MG63 (cell line): Measurements from ENCODE around the gene UGT1A1. TPM values are rescaled to one million over a fixed set of nuclear protein-coding genes. Genes with fewer than 3 reads are reported as not detected.
"Not testable (repeated sequence)": the region's sequence is repeated elsewhere in the genome, so short reads cannot be mapped to it uniquely, and the experiment has no call there.

Experiments
- DNase-seq: peaks from one replicate; pipeline ENCODE4 v3.0.0-alpha.2; 2020
- H3K27me3 ChIP-seq: fragments of 250-450 bp; sonication (Bioruptor Pico); 2 replicates; pipeline ENCODE4 v1.5.1; 2020; ENCODE audit warnings: mild to moderate bottlenecking, moderate library complexity
- H3K36me3 ChIP-seq: fragments of 250-450 bp; sonication (Bioruptor Pico); 2 replicates; pipeline ENCODE4 v1.5.1; 2020; ENCODE audit warnings: mild to moderate bottlenecking, moderate library complexity
- H3K4me3 ChIP-seq: fragments of 250-450 bp; sonication (Bioruptor Pico); 2 replicates; pipeline ENCODE4 v1.5.1; 2020; ENCODE audit warnings: mild to moderate bottlenecking, moderate library complexity
- H3K9me3 ChIP-seq: fragments of 250-450 bp; sonication (Bioruptor Pico); 2 replicates; pipeline ENCODE4 v1.5.1; 2020; ENCODE audit warnings: mild to moderate bottlenecking, moderate library complexity
- total RNA-seq: library from RNA; depleted of rRNA; stranded (reverse); fragments of >200 nt; shearing (Covaris generic); gene quantifications from 2 replicates; pipeline ENCODE4 v1.2.3, GENCODE V29; 2014; ENCODE audit warnings: low replicate concordance

The UGT1A1 gene
- total RNA-seq, 1 experiment from 2014 or later = not detected

DNA sequence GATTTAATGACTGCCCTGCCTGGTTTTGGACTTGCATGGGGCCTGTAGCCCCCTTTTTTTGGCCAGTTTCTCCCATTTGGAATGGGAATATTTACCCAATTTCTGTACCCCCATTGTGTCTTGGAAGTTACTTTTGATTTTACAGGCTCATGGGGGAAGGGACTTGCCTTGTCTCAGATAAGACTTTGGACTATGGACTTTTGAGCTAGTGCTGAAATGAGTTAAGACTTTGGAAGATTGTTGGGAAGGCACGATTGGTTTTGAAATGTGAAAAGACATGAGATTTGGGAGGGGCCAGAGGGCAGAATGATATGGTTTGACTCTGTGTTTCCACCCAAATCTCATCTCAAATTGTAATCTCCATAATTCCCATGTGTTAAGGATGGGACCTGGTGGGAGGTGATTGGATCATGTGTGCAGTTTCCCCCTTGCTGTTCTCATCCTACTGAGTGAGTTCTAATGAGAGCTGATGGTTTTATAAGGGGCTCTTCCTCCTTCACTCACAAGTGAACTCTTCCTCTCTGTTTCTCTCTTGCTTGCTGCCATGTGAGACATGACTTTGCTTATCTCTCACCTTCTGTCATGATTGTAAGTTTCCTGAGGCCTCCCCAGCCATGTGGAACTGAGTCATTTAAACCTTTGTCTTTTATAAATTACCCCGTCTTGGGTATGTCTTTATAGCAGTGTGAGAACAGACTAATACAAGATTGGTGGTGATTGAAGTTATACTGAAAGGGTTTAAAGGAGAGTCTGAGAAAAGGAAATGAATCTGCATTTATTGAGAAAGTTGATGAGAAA, 8.7 kb upstream of the UGT1A1 start:
- DNase-seq, H3K36me3 ChIP-seq: not testable (repeated sequence)

DNA sequence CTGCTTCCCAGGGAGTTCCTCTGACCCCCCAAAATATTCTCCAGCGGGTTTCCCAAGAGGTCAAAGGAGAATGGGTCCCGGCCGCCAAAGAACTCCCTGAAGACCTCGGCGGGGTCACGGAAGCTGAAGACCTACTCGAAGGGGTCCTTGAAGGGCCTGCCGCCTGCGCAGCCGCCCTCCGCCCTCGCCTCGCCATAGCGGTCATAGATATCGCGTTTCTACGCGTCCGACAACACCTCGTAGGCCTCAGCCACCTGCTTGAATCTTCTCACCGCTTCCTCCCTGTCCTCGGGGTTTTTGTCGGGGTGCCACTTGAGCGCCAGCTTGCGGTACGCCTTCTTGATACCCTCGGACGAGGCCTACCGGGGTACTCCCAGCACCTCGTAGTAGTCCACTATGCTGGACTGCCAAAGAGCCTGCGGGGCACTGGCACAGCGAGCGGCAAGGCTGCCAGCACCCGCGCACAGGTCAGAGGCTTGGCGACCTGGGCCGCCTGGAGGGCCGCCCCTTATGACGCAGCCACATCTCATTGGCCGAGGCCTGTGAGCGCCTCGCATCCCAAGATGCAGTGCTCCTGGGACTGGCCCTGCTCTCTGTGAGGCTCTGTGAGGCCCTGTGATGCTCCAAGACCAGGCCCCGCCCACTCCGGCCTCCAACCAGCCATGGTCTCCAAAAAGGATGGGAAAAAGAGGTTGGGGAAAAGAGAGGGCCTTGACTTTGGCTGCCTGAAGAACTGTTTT, 5.0 kb upstream of the UGT1A1 start:
- H3K27me3 ChIP-seq = no peaks in the 10 kb centered on the region
- no peak overlapping the region for H3K4me3 ChIP-seq
- H3K9me3 ChIP-seq = peaks cover 14% of the 10 kb centered on the region
- H3K36me3 ChIP-seq = no peaks in the 10 kb centered on the region
- no peak for DNase-seq

More for the DNA sequence above, 8.7 kb upstream of the UGT1A1 start:
- not testable (repeated sequence) for H3K27me3 ChIP-seq, H3K4me3 ChIP-seq
- peaks cover 14% of the 10 kb centered on the region for H3K9me3 ChIP-seq

DNA sequence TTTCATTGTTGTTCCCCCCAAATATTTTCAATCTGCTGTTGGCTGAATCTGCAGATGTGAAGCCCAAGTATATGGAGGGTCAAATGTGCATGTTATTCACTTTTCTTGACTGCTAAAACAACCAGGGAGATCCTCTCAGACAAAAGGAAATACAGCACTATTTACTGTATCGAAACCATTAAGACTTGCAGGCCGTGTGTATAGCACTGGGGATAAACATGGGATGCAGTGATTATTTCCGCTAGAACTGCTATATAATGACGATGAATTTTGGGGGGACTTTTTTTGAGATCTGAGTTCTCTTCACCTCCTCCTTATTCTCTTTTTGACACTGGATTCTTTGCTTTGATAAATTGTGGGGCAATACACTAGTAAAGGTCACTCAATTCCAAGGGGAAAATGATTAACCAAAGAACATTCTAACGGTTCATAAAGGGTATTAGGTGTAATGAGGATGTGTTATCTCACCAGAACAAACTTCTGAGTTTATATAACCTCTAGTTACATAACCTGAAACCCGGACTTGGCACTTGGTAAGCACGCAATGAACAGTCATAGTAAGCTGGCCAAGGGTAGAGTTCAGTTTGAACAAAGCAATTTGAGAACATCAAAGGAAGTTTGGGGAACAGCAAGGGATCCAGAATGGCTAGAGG, 3.5 kb upstream of the UGT1A1 start:
- no peaks in the 10 kb centered on the region for H3K36me3 ChIP-seq
- DNase-seq = no peak

DNA sequence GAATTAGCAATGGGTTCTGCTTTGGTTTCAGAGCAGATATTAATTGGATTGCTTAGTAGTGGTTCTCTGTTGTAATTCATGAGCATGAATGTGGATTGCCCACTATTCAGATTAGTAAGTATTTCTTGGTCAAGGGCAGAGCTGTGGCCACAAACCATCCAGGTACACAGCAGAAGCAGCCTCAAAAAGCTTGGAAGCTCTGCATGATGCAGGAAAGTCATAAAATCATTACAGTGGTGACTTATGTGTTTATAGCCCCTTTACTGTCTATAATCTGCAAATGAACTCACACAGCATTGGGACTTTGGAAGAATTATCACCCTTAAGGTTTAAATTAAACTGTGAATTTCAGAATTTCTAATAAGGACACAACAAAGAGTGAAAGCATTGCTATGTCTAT, 1.9 kb upstream of the UGT1A1 start:
- H3K9me3 ChIP-seq = no peaks in the 10 kb centered on the region
- H3K36me3 ChIP-seq = no peaks in the 10 kb centered on the region
- no peak for DNase-seq
- H3K27me3 ChIP-seq = no peaks in the 10 kb centered on the region
- no peak overlapping the region for H3K4me3 ChIP-seq

More for the DNA sequence above, 3.5 kb upstream of the UGT1A1 start:
- H3K9me3 ChIP-seq = peaks cover 4% of the 10 kb centered on the region; the same call in 1 of the 2 replicates
- no peak overlapping the region for H3K4me3 ChIP-seq
- no peaks in the 10 kb centered on the region for H3K27me3 ChIP-seq

DNA sequence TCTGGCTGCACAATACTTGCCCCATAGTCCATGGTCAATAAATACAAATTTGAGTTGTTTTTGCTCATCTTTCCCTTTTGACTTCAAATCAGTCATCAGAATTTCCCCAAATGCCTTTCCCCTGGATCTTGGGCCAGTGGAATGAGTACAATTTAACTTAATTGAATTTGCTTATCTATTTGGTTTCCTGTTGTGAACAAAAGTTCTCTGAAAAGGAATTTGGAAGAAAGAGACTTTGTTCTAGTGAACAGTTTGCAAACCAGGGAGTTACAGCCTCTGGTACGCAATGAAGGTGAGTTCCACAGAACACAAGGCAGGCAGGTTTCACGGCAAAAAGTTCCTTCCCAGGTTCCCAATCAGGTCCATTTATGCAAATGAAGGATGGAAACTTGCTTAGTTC, 1.2 kb upstream of the UGT1A1 start:
- H3K9me3 ChIP-seq = no peaks in the 10 kb centered on the region
- H3K4me3 ChIP-seq = no peak overlapping the region
- DNase-seq = no peak
- no peaks in the 10 kb centered on the region for H3K27me3 ChIP-seq
- H3K36me3 ChIP-seq = no peaks in the 10 kb centered on the region

DNA sequence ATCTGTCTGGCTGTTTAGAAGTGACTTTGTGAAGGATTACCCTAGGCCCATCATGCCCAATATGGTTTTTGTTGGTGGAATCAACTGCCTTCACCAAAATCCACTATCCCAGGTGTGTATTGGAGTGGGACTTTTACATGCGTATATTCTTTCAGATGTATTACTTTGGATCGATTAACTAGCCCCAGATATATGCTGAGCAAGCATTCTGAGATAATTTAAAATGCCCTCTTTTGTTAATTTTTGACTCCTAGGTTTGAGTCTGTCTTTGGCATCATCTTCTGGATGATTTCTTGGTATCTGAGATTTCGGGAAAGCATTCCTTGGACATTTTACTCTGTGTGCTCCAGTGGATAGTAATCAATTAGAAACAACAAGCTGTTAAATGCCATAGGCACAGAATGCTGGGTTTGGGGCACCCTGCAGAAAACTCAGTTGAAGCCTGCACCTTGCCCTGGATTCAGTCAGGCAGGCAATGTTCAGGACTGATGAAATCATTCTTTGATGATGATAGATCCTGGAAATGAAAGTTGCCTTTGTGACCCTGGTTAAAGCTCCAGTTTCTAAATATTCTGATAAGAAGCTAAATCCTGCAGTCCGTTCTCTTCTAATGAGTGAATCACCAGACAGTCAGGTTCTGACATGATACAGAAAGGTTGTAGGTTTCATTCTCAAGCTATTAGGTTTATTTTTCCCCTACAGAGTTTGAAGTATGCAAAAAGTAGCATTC, 1.1 kb downstream of the UGT1A1 start:
- no peak overlapping the region for H3K4me3 ChIP-seq
- H3K36me3 ChIP-seq = no peaks in the 10 kb centered on the region
- no peak for DNase-seq
- no peaks in the 10 kb centered on the region for H3K27me3 ChIP-seq
- no peaks in the 10 kb centered on the region for H3K9me3 ChIP-seq

DNA sequence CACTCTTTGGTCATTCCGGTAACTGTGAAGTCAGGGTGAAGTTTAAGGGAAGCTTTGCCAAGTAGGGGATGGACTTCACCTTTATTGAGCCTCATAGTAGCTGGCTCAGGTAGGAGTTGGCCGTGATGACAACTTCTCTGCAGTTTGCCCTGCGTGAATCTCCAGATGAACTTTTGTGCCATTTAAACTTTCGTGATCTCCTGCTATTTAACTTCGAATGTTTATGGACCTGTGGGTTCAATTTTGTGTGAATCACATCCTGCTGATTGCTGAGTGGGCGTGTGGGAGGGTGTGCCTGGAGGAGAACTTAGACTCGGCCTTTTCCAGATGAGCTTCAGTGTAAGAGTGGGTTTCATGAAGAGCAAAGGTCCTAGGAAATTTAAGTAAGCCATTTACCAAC, 4.2 kb downstream of the UGT1A1 start:
- H3K4me3 ChIP-seq = no peak overlapping the region
- H3K9me3 ChIP-seq = no peaks in the 10 kb centered on the region
- H3K36me3 ChIP-seq = no peaks in the 10 kb centered on the region
- H3K27me3 ChIP-seq = no peaks in the 10 kb centered on the region
- peak; percentile 80 for DNase-seq

DNA sequence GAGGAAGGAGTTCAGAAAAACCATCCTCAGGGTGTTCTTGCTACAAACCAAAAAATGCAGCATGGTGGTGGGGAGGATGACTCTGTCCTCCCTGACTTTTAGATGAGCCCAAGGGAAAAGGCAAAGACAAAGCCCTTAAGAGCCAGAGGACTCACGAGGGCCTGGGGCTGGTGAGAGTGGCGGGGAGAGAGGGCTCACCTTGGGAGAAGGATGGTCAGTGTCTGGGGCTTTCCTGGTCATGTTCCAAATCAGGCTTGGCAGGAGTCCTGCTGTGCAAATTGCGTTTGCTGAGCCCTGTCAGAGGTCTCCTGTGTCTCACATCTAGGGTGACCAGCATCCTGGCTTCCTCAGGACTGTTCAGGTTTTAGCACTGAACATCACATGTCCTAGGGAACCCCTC, 4.7 kb downstream of the UGT1A1 start:
- no peak overlapping the region for H3K4me3 ChIP-seq
- no peaks in the 10 kb centered on the region for H3K36me3 ChIP-seq
- H3K27me3 ChIP-seq = no peaks in the 10 kb centered on the region
- no peaks in the 10 kb centered on the region for H3K9me3 ChIP-seq
- peak; percentile 25 for DNase-seq

DNA sequence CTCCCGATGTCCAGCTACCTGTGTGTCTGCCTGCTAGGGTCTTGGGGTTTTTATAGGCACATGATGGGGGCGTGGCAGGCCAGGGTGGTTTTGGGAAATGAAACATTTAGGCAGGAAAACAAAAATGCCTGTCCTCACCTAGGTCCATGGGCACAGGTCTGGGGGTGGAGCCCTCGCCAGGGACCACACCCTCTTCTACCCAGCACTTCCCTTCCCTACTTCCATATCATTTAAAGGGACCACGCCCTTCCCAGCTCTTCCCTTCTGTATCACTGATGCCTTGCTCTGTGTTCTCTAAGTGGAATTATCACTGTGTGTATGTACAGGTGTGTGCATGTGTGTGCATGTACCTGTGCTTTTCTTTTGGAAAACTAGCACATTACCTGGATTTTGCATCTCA, 6.3 kb downstream of the UGT1A1 start:
- H3K36me3 ChIP-seq = no peaks in the 10 kb centered on the region
- no peaks in the 10 kb centered on the region for H3K9me3 ChIP-seq
- DNase-seq = no peak
- no peak overlapping the region for H3K4me3 ChIP-seq
- no peaks in the 10 kb centered on the region for H3K27me3 ChIP-seq

DNA sequence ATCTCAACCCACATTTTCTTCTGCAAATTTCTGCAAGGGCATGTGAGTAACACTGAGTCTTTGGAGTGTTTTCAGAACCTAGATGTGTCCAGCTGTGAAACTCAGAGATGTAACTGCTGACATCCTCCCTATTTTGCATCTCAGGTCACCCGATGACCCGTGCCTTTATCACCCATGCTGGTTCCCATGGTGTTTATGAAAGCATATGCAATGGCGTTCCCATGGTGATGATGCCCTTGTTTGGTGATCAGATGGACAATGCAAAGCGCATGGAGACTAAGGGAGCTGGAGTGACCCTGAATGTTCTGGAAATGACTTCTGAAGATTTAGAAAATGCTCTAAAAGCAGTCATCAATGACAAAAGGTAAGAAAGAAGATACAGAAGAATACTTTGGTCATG, 8.0 kb downstream of the UGT1A1 start:
- H3K36me3 ChIP-seq = no peaks in the 10 kb centered on the region
- DNase-seq = no peak
- H3K27me3 ChIP-seq = no peaks in the 10 kb centered on the region
- no peaks in the 10 kb centered on the region for H3K9me3 ChIP-seq
- no peak overlapping the region for H3K4me3 ChIP-seq

DNA sequence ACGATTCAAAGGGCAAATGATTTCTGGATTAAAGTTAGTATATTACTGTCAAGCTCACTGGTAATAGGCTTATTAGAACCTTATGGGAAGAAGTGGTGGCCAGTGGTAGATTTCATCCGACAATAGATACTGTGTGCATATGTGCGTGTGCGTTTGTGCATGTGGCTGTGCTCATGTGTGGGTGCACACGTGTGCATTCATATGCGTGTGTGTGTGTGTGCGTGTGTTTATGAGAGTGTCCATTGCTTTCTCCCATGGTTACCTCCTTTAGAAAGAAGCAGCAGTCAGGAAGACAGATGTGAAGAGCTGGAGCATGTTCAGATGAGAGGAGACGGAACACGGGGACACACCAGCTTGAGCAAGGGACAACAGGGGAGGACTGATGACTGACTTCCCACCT, 9.2 kb downstream of the UGT1A1 start:
- no peak for DNase-seq

DNA sequence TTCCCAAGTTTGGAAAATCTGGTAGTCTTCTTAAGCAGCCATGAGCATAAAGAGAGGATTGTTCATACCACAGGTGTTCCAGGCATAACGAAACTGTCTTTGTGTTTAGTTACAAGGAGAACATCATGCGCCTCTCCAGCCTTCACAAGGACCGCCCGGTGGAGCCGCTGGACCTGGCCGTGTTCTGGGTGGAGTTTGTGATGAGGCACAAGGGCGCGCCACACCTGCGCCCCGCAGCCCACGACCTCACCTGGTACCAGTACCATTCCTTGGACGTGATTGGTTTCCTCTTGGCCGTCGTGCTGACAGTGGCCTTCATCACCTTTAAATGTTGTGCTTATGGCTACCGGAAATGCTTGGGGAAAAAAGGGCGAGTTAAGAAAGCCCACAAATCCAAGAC, 12.1 kb downstream of the UGT1A1 start:
- H3K36me3 ChIP-seq = no peaks in the 10 kb centered on the region
- DNase-seq = no peak
- H3K9me3 ChIP-seq = peaks cover 3% of the 10 kb centered on the region; the same call in 1 of the 2 replicates
- H3K27me3 ChIP-seq = no peaks in the 10 kb centered on the region
- no peak overlapping the region for H3K4me3 ChIP-seq

More for the DNA sequence above, 9.2 kb downstream of the UGT1A1 start:
- Histone ChIP-seq H3K9me3 (no peaks in the 10 kb centered on the region), H3K27me3 (no peaks in the 10 kb centered on the region), H3K36me3 (no peaks in the 10 kb centered on the region), H3K4me3 (no peak overlapping the region)

DNA sequence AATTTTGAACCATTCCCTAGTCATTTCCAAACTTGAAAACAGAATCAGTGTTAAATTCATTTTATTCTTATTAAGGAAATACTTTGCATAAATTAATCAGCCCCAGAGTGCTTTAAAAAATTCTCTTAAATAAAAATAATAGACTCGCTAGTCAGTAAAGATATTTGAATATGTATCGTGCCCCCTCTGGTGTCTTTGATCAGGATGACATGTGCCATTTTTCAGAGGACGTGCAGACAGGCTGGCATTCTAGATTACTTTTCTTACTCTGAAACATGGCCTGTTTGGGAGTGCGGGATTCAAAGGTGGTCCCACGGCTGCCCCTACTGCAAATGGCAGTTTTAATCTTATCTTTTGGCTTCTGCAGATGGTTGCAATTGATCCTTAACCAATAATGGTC, 12.5 kb downstream of the UGT1A1 start:
- DNase-seq = no peak
- no peaks in the 10 kb centered on the region for H3K27me3 ChIP-seq
- no peaks in the 10 kb centered on the region for H3K36me3 ChIP-seq
- peaks cover 3% of the 10 kb centered on the region; the same call in 1 of the 2 replicates for H3K9me3 ChIP-seq
- no peak overlapping the region for H3K4me3 ChIP-seq

DNA sequence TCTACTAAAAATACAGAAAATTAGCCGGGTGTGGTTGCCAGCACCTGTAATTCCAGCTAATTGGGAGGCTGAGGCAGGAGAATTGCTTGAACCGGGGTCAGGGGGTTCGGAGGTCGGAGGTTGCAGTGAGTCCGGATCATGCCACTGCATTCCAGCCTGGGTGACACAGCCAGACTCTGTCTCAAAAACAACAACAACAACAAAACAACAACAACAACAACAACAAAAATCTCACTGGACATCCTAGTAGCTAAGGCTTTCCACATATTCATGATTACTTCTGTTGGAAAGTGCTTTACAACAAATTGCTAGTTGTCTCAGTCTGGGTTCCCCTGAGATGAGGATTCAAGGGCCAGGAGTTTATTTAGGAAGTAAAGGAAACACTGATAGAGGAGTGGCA, 13.8 kb downstream of the UGT1A1 start:
- Histone ChIP-seq H3K27me3 (no peaks in the 10 kb centered on the region), H3K4me3 (no peak overlapping the region), H3K36me3 (no peaks in the 10 kb centered on the region), H3K9me3 (peaks cover 3% of the 10 kb centered on the region; the same call in 1 of the 2 replicates)
- DNase-seq = no peak

DNA sequence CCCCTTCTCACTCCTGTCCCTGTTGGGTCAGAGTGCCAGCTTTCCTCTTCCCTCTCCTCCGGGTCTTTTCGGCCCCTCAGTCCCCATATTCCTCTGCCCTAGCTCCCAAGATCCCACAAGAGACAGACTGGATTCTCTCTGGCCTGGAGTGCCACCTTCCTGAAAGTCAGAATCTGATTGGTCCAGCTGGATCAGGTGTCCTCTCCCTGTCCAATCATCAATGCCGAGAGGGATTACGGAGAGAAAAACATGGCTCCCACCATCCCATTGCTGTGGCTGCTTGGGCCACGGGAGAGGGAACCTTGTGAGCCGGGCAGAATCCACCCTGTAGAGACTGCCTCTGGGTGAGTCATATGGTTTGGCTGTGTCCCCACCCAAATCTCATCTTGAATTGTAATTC, 15.3 kb downstream of the UGT1A1 start:
- peaks cover 3% of the 10 kb centered on the region; the same call in 1 of the 2 replicates for H3K9me3 ChIP-seq
- no peaks in the 10 kb centered on the region for H3K27me3 ChIP-seq
- DNase-seq = no peak
- H3K36me3 ChIP-seq = no peaks in the 10 kb centered on the region
- no peak overlapping the region for H3K4me3 ChIP-seq

DNA sequence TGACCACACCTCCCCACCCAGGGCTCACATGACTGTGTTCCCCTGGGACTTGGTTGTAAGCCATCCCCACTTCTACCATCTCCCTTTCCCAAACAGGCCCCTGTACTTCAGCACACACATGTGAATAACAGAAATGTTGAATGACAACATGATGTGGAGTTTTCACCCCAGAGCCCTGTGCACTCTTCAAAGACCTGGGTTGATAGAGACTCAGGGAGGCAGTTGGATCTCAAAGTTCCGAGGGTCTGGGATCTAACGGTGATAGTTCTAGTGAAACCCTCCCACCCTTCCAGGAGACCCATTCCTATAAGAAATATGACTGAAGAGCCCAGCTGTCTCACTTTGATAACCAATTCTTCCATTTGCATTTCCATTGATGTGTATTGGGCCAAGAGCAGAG, 18.0 kb downstream of the UGT1A1 start, which contains the start of gene MROH2A:
TSS of gene MROH2A (plus strand) at position 301 of the 400 bp plus-strand sequence. CDS start 1,029 bp downstream, outside the sequence.
- H3K4me3 ChIP-seq = no peak within 1 kb of the TSS
- DNase-seq = no peak
- no peaks in the 10 kb centered on the region for H3K36me3 ChIP-seq
- H3K27me3 ChIP-seq = no peaks in the 10 kb centered on the region
- H3K9me3 ChIP-seq = peaks cover 5% of the 10 kb centered on the region; the same call in 1 of the 2 replicates
